GM19452 (cell line): ENCODE data around the gene FZD2.
"Not testable (repeated sequence)": the region's sequence is repeated elsewhere in the genome, so short reads cannot be mapped to it uniquely, and the experiment has no call there.

ENCODE experiments used
- ATAC-seq: cut with Tn5 transposase; IDR thresholded peaks from one replicate; pipeline ENCODE4 v1.9.1; 2021; ENCODE audit not compliant: unreplicated experiment

FZD2 gene

GRCh38 chr17:44556832-44557606 lies at the start of gene FZD2:
TSS of gene FZD2 (plus strand) at chr17:44557484. CDS start at chr17:44557689, 205 bp downstream.
- ATAC-seq = no peak

- ATAC-seq = not testable (repeated sequence)
Observed at GRCh38 chr17:44511241-44512134, 45.8 kb upstream of the FZD2 start.

- no peak for ATAC-seq
Observed at GRCh38 chr17:44518032-44518431, 39.3 kb upstream of the FZD2 start.

- ATAC-seq = no peak
Observed at GRCh38 chr17:44522883-44523671, 34.2 kb upstream of the FZD2 start.

- no peak for ATAC-seq
Observed at GRCh38 chr17:44523672-44523972, 33.7 kb upstream of the FZD2 start.

GRCh38 chr17:44527102-44527501 lies 30.2 kb upstream of the FZD2 start:
- ATAC-seq = no peak

- no peak for ATAC-seq
Observed at GRCh38 chr17:44527954-44528353, 29.3 kb upstream of the FZD2 start.

GRCh38 chr17:44529864-44530263 lies 27.4 kb upstream of the FZD2 start:
- no peak for ATAC-seq

- no peak for ATAC-seq
Observed at GRCh38 chr17:44530896-44531418, 26.3 kb upstream of the FZD2 start.

GRCh38 chr17:44533533-44534246 lies 23.6 kb upstream of the FZD2 start:
- ATAC-seq = no peak

GRCh38 chr17:44536090-44536953 lies 21.0 kb upstream of the FZD2 start:
- ATAC-seq = no peak

- ATAC-seq = not testable (repeated sequence)
Observed at GRCh38 chr17:44537922-44538321, 19.4 kb upstream of the FZD2 start.

- no peak for ATAC-seq
Observed at GRCh38 chr17:44539673-44540072, 17.6 kb upstream of the FZD2 start.

GRCh38 chr17:44540246-44541084 lies 16.8 kb upstream of the FZD2 start:
- no peak for ATAC-seq

GRCh38 chr17:44541884-44542581 lies 15.3 kb upstream of the FZD2 start:
- no peak for ATAC-seq

GRCh38 chr17:44543213-44543904 lies 13.9 kb upstream of the FZD2 start:
- no peak for ATAC-seq

- no peak for ATAC-seq
Observed at GRCh38 chr17:44543905-44544523, 13.3 kb upstream of the FZD2 start.
